Body of pancreas (tissue), 4 donors: ENCODE measurements around the gene YARS1.

Experiments
- POLR2A ChIP-seq, 3 donors: fragments of 450-650 bp; IDR thresholded peaks; one replicate each; pipeline ENCODE4 v1.6.1; 2016; ENCODE audit warnings: antibody characterized with exemption in 3 of 3, mild to moderate bottlenecking in 2 of 3
- TF ChIP-seq, protein P1 (sequence below), 7 experiments: fragments of 450-650 bp in 4 of 7; fragments of 200-600 bp in 3 of 7; sonication (generic) in 3 of 7; IDR thresholded peaks; one replicate each; pipeline ENCODE4 v1.5.1; 2016 to 2019; ENCODE audit warnings: antibody characterized with exemption in 7 of 7

DNA sequence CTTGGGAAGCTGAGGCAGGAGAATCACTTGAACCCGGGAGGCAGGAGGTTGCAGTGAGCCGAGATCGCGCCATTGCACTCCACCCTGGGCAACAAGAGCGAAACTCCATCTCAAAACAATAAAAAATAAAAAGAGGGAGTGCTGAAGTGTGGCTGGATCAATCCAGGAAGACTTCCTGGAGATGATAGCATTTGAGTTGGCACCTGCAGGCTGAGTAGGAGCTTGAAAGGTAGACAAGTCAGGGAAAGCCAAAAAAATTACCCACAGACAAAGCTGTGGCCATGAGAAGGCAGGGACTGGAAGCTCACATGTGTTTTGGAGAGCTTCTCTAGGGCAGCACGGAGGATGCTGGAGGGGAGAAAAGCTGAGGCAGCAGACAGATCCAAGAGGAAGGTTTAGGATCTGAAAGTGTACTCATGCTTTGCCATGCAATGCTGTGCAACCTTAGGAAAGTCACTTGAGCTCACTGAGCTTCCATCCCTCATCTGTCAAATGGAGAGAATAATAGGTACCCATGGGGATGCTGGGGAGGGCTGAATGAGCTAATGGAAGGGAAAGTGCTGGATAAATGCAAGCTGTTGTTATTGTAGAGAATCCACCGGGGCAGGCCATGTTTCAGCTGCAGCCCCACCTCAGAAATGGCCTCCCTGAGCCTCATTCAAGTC, 88.6 kb downstream of the YARS1 start:
- no peak for TF ChIP-seq POLR2A (IDR thresholded peaks at IDR 0.05)
- TF ChIP-seq, protein P1, sequence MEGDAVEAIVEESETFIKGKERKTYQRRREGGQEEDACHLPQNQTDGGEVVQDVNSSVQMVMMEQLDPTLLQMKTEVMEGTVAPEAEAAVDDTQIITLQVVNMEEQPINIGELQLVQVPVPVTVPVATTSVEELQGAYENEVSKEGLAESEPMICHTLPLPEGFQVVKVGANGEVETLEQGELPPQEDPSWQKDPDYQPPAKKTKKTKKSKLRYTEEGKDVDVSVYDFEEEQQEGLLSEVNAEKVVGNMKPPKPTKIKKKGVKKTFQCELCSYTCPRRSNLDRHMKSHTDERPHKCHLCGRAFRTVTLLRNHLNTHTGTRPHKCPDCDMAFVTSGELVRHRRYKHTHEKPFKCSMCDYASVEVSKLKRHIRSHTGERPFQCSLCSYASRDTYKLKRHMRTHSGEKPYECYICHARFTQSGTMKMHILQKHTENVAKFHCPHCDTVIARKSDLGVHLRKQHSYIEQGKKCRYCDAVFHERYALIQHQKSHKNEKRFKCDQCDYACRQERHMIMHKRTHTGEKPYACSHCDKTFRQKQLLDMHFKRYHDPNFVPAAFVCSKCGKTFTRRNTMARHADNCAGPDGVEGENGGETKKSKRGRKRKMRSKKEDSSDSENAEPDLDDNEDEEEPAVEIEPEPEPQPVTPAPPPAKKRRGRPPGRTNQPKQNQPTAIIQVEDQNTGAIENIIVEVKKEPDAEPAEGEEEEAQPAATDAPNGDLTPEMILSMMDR (IDR thresholded peaks at IDR 0.05) = no peak
